GM18861 (cell line): ENCODE results near the gene KIAA1217.
"Not testable (repeated sequence)": the region's sequence is repeated elsewhere in the genome, so short reads cannot be mapped to it uniquely, and the experiment has no call there.

Source experiments
- ATAC-seq: cut with Tn5 transposase; IDR thresholded peaks from one replicate; pipeline ENCODE4 v1.9.1; 2021; ENCODE audit not compliant: unreplicated experiment

Gene KIAA1217

GRCh38 chr10:24459836-24460235 is 250.9 kb downstream of the KIAA1217 start:
- no peak for ATAC-seq

- no peak for ATAC-seq
Observed at GRCh38 chr10:24462291-24462813, 253.4 kb downstream of the KIAA1217 start.

GRCh38 chr10:24462889-24463552 is 254.1 kb downstream of the KIAA1217 start:
- ATAC-seq, result no peak

GRCh38 chr10:24463611-24464426 is 254.9 kb downstream of the KIAA1217 start:
- ATAC-seq, result peak; percentile 48

GRCh38 chr10:24465124-24465874 is 256.4 kb downstream of the KIAA1217 start:
- no peak for ATAC-seq

- peak; percentile 67 for ATAC-seq
Observed at GRCh38 chr10:24465891-24466818, 257.2 kb downstream of the KIAA1217 start.

GRCh38 chr10:24467136-24467535 is 258.2 kb downstream of the KIAA1217 start:
- no peak for ATAC-seq

DNA sequence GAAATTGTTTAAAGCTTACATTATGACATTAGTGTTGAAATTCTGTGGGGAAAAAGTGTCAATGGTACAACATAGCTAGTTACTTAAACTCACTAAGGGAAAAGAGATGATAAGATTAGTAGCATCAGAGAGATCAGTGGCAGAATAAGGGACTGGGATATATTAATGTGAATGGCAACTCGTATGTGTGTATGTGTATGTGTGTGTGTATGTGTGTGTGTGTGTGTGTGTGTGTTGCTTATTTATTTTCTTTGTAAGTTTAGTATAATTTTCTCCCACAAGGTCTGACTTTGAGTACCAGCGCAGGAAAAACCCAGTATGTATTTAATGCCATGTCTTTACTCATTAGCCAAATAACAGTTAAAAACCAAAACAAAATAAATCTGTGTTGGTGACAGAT is 258.7 kb downstream of the KIAA1217 start:
- ATAC-seq, result no peak

GRCh38 chr10:24468281-24468751 is 259.4 kb downstream of the KIAA1217 start:
- ATAC-seq, result no peak

GRCh38 chr10:24469993-24470392 is 261.1 kb downstream of the KIAA1217 start:
- ATAC-seq, result no peak

DNA sequence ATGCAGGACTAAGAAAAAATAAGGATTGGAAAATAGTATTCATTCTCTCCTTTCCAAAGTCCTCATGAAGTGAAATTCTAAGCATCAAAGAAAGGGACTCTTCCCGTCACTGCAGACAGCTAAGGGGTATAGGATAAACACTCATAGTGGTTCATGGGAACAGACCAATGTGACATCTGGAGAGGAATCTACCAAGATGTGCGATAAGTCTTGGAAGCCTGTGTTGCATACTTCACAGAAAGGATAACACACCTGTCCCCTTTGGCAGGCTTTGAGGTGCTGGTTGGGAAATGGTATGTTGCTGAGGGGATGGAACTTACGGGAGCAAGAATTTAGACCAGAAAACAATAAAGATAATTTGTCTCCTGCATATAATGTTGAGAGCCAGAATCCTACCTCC is 266.7 kb downstream of the KIAA1217 start:
- ATAC-seq, result no peak

- no peak for ATAC-seq
Observed at GRCh38 chr10:24476913-24477701, 268.2 kb downstream of the KIAA1217 start.

- no peak for ATAC-seq
Observed at GRCh38 chr10:24477915-24478314, 269.0 kb downstream of the KIAA1217 start.

DNA sequence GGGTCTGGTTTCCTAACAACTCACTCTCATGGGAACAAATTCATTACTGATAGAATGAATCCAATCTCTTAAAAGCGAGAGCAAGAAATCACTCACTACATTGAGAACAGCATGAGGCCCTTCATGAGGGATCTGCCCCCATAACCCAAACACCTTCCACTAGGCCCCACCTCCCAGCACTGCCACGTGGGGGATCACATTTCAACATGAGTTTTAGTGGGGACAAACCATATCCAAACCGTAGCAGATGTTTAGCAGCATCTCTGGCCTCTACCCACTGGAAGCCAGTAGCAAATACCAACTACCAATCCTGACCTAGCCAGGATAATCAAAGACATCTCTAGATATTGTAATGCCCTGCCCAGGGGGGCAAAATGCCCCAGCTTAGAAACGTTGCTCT is 270.9 kb downstream of the KIAA1217 start:
- no peak for ATAC-seq

DNA sequence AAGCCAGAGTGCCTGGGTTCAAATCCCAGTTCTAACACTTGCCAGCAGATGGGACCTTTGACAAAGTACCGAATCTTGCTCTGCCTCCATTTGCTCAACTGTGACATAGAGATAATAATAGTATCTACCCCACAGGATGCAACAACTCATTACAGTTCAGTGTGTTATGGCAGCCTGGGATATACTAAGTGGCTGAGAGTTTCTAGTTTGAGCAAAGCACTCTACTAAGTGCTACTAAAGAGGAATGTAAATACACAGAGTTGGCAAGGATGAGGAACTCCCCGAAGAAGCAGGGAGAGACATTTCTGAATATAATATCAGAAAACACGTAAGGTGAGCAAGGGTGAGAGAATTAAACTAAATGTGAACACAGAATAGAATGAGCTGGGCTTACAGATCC is 271.5 kb downstream of the KIAA1217 start:
- ATAC-seq, result no peak

DNA sequence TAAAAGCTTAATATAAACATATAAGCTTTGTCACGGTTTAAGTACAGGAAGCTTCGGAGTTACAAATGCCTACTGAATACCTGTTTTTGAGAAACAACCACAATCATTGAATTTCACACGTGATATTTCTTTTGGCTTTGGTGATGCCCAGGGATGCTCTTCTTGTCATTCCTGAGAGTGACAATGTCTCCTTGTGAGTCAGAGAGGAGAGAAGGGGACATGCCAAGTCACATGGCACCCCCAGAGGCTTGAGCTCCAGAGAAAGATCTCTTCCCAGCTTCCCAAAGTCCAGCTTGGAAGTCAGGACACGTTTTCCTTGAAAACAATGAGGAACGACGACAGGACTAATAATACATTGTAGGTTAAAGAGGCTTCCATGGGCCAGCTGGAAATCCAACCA is 272.3 kb downstream of the KIAA1217 start:
- ATAC-seq, result no peak

- ATAC-seq, result not testable (repeated sequence)
Observed at GRCh38 chr10:24482713-24483112, 273.8 kb downstream of the KIAA1217 start.

DNA sequence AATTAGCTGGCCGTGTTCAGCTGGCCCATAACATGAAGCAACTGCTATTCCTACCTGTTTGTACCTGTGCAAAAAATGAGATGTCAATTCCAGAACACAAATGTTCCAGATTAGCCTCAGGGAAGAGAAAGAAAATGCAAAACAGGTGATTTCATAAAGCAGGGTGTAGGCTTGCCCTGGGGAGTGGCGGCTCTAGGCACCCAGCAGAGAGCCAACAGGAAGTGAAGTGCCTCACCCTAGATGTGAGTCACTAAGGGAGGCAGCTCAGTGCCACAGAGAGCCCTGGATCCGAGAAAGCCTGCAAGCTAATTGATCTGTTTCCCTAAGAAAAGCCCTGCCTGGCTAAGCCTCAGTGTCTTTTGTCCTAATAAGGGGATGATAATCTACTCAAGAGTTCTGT is 274.8 kb downstream of the KIAA1217 start:
- ATAC-seq, result no peak

DNA sequence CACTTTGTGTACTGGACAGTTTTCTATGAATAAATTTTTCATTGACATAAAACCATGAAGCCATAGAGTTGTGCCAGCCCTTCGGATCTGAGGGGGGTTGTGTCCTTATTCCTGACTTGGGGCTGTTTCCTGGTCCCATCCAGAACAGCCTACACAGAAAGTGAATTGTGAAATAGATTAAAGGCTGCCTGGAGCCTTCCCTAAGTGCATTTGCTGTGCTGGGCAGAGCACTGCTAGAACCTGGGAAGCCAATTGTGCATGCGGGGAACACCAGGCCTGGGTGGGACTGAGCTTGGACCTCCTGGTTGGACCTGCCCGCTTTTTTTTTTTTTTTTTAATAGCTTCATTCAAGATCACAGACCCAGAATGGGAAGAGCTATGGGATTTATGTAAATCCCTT is 275.8 kb downstream of the KIAA1217 start:
- ATAC-seq, result no peak

DNA sequence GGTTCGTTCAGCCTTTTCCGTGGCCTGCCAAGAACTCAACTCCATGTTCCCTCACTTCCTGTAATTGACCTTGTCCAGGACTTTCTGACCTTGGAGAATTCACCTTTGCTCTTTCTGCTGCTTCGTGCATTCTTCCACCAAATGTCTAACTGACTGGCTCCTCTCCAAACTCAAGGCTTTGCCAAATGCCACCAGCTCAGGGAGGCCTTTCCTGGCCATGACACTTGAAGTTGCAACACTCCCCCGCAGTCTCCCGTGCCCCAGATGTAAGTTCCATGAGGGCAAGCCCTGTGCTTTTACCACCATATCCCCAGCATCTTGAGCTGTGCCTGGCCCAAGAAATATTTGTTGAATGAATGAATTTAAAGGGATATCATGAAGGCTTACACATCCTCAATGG is 276.4 kb downstream of the KIAA1217 start:
- no peak for ATAC-seq
